Measurements from ENCODE around the gene COL9A1.

GRCh38 chr6:70282919-70283461 lies 19.9 kb downstream of the COL9A1 start:
- no peak for TF ChIP-seq FOXA1 (IDR thresholded peaks at IDR 0.05)
- TF ChIP-seq SUZ12 (IDR thresholded peaks at IDR 0.05), result no peak
- no peak for TF ChIP-seq ELF4 (IDR thresholded peaks at IDR 0.05)
- TF ChIP-seq HDGF (IDR thresholded peaks at IDR 0.05; ENCODE audit: borderline replicate concordance), result no peak
- TF ChIP-seq L3MBTL2 (conservative IDR thresholded peaks at IDR 0.05), result no peak
- no peak for TF ChIP-seq BHLHE40 (IDR thresholded peaks at IDR 0.05; ENCODE audit: borderline replicate concordance)
- TF ChIP-seq ZNF384 (IDR thresholded peaks at IDR 0.05), result no peak
- TF ChIP-seq CTBP1 (IDR thresholded peaks at IDR 0.05; ENCODE audit: borderline replicate concordance), result no peak
- no peak for TF ChIP-seq FOXK2 (IDR thresholded peaks at IDR 0.05)
- no peak for TF ChIP-seq FOXM1 (IDR thresholded peaks at IDR 0.05; ENCODE audit: borderline replicate concordance)

Measured in HEK293T (cell line).